GM21786 (cell line): ENCODE results near the gene SLC4A8.

ENCODE experiments used
- ATAC-seq: cut with Tn5 transposase; IDR thresholded peaks from one replicate; pipeline ENCODE4 v1.9.1; 2021; ENCODE audit not compliant: unreplicated experiment

SLC4A8 gene

GRCh38 chr12:51424662-51425539 is at the start of gene SLC4A8:
TSS of gene SLC4A8 (plus strand) at chr12:51424831. CDS start at chr12:51424988, 157 bp downstream.
- ATAC-seq: peak; percentile 85

DNA sequence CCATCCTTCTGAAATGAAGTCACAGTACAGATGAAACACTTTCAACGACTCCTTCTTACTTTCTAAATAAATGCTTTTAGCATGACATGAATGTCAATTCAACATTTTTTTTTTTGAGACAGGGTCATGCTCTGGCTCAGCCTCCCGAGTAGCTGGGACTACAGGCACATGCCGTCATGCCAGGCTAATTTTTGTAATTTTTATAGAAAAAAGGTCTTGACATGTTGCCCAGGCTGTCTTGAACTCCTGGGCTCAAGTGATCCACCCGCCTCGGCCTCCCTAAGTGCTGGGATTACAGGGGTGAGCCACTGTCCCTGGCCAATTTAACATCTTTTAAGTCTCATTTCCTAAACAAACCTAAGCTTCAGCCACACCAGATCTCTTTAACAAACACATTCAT is 49.8 kb upstream of the SLC4A8 start:
- ATAC-seq: no peak

- no peak for ATAC-seq
Observed at GRCh38 chr12:51377099-51377984, 47.3 kb upstream of the SLC4A8 start.

GRCh38 chr12:51378749-51379148 is 45.9 kb upstream of the SLC4A8 start:
- no peak for ATAC-seq

DNA sequence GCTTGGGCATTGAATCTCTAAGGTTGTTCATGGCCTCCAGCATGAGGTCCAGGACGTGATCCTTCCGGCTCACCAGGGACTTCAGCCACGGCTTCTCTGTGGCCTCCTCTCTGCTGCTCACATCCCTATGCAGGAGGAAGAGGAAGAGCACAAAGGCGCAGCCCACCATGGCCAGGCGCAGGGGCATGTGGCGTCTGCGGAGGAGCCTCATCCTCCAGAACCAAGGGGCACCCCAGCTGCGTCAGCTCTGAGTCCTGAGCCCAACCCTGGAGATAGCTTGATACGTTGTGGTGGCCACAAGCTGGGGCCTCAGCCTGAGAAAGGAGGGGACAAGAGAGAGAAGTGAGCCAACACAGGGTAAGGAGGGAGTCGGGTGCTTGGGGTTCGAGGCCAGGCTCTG is 45.1 kb upstream of the SLC4A8 start:
- ATAC-seq: no peak

DNA sequence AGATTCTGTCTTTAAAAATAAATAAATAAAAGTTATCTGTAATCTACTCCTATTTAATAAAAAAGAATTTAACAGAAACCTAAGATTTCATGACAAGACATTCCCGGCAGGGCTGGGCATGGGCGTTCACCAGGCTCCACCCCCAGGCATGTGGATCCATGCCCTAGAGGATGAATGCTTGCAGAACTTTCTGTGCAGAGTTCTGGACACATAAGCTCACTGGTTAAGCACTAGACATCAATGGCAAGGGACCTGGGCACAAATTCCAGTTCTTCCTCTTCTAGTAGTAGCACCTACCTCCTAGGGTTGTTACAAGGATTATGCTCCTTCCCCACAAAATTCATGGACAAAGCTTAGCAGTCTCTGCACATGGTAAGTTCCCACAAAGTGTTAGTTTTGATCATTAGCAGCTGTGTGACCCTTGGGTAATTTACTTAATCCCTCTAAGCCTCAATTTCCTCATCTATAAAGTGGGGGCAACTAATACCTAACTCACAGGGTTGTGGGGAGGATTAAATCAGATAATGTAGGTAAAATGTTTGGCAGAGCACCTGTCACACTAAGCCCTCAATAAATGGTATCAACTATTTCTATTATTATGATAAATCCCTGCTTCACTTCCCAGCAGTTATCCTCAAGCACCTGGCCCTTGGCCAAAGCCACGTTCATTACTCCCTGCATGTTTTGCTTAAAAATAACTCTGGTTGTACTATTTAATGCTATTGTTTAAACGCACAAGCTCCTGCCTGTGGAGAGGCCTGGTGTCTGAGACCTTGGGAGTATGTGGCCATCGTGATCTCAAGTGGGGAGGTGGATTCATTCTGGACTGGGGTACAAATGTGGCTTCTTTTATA is 43.2 kb upstream of the SLC4A8 start:
- ATAC-seq: no peak

- no peak for ATAC-seq
Observed at GRCh38 chr12:51382173-51382572, 42.5 kb upstream of the SLC4A8 start.

DNA sequence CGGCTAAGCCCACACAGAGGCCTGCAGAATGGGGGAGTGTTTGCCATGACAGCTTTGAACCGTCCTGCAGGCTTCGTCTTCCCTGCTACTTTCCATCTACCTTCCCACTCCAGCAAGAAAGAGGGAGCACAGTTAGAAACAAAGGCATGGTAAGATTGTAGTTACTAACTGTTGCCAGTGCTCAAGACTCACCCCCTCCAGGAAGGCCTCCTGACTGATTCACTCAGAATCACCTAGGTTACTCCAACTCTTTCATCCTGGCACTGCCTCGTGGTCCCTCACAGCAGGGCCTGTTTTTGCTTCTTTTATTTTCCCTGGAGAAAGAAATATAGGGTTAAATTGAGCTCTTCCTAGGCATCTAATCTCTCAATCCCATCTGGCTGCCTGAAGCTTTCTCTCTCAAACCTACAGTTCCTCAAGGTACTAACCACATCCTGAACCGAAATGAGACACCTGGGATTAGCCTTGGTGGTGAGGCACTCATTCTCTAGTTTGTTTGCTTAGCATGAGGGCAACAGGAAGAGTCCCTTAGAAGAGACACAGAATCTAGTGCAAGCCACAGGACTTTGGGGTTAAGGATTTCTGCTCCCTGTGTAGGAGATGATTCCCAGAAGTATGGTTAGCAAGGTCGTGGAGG is 41.2 kb upstream of the SLC4A8 start:
- ATAC-seq: no peak

- no peak for ATAC-seq
Observed at GRCh38 chr12:51386351-51386750, 38.3 kb upstream of the SLC4A8 start.

- no peak for ATAC-seq
Observed at GRCh38 chr12:51388069-51388799, 36.4 kb upstream of the SLC4A8 start.

DNA sequence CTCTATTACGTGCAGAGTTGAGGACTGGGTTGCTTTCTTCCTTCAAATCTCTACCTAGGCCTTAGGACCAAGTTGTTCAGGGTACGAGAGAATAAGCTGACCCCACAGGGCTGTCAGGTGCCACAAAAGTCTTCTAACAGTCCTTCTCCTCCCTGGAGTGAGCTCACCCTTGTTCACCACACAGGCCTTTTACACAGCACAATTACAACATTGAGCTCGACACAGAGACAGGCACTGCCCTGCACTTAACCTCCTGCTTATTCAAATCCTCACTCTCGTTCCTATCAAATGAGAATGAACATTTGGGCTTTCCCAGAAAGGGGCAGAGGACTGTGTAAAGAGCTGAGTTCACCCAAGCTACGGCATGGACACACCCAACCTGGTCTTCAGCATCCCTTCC is 35.8 kb upstream of the SLC4A8 start:
- no peak for ATAC-seq

- no peak for ATAC-seq
Observed at GRCh38 chr12:51389302-51389999, 35.2 kb upstream of the SLC4A8 start.

DNA sequence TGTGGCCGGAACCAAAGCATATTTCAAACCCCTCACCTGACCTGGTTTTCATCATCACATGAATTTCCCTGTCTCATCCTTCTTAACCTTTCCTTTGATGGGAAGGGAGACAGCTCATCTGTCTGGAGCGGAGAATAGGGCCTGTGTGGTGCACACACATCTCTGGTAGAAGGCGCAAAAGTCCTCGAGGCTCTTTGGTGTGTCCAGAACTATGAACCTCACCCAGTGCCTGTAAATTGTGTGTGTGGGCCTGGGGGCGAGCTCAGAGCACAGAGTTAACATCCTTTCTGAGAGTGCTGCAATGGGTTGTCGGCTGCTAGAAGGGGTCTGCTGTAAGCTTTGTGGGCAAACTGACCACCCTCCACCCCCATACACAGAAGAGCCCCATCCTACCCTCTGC is 34.2 kb upstream of the SLC4A8 start:
- no peak for ATAC-seq

DNA sequence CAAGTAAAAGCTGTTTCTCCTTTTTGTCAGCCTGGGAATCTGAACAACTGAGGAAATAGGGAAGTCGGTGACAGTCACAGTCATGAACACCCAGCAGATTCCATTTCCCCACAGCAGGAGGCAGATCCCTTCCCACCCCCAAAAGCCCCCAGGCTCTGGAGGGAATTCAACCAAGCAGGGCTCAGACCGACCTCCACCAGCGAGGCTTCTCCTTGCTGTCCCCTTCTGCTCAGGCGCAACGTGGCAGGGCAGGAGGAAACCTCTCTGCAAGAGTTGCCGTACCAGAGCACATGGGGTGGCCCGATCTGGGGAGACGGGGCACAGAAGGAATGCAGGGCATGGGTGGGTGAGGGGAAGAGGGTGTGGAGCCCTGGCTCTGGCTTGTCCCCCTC is 33.7 kb upstream of the SLC4A8 start:
- ATAC-seq: peak; percentile 12

GRCh38 chr12:51391283-51392123 is 33.1 kb upstream of the SLC4A8 start, which contains the start of gene GALNT6:
TSS of gene GALNT6 (minus strand) at chr12:51391406. CDS start at chr12:51379781, 11,625 bp downstream.
- ATAC-seq: peak; percentile 39

DNA sequence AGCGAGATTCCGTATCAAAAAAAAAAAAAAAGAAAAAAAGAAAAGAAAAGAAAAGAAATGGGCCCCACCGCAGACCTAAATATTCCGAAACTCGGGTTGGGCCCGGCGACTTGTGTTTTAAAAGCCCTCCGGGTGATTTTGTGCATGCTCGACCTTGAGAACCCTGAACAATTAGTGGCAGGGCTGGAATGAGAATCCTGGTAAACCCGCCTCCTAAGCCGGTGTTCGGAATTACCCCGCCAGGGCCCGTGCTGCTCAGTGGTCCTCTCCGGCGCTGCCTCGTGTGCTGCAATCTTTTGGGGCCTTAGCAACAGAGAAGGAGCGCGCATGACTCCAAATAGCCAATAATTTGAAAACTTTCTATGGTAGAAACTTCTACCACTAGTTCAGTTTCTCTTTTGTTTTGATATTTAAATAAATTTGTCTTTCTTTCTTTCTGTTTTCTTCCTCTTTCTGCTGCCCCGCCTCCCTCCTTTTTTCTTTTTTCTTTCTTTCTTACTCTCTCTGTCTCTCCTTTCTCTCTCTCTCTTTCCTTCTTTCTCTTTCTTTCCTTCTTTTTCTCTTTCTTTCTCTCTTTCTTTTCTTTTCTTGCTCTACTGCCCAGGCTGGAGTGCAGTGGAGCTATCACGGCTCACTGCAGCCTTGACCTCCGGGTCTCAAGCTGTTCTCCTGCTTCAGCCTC is 31.9 kb upstream of the SLC4A8 start:
- ATAC-seq: peak; percentile 25

DNA sequence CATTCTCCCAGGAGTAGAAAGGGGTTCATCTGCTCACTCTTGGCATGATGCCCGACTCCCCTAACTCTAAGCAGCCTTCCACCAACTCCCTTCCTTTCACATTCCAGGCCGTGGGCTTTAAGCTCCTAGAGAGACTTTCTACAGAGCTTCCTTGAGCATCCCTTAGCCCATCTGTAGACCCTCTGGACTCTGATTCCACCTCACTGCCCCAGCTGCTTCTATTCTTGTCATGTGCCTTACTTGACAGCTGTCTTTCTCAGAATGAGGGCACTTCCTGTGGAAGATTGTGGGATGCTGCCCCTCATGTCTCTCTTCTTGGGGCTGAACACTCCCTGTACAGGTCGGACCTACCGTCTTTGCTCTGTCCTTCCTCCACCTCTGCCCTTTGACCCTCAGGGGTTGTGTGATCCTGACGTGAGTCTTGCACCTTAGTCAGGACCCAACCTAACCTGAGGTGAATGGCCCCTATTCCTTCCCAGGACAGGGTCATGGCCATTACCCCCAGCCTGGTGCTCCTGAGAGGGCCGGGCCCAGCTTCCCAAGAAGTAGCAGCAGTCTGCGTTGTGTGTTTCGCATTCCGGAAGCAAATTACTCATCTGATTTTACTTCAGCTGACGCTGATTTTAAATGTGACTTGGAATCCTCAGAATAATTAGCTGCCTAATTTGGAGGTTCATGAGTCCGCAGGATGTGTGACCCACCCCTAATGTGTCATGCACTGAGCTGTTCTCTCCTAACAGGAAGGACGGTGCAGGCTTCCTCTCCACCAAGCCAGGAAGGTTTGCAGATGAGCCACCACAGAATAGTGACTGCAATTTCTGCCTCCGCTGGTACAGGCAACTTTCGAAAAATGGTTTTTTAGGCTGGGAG is 30.7 kb upstream of the SLC4A8 start:
- no peak for ATAC-seq
